SK-N-SH (cell line): Measurements from ENCODE around the gene NRF1. TPM values are rescaled to one million over a fixed set of nuclear protein-coding genes. Genes with fewer than 3 reads are reported as not detected.

Experiments
- CTCF ChIA-PET: fragments of 300-600, 350-600 bp; formaldehyde crosslinking; extraction: SDS; loops from one replicate; lab custom pipeline; 2021; lab: Yijun Ruan, JAX
- POLR2A ChIA-PET: fragments of 350-600 bp; sonication (Branson Sonifier 250); formaldehyde crosslinking; extraction: SDS; loops from one replicate; lab custom pipeline; 2020; ENCODE audit warnings: antibody characterized with exemption, inconsistent platforms; lab: Yijun Ruan, JAX
- DNase-seq: peaks from one replicate; pipeline ENCODE4 v3.0.0; 2012
- H2AFZ ChIP-seq: fragments of 200-600 bp; sonication (generic); 2 replicates; pipeline ENCODE4 v1.8.1; 2016; ENCODE audit warnings: antibody characterized with exemption, mild to moderate bottlenecking, low read depth
- H3F3A ChIP-seq: fragments of 200-600 bp; sonication (generic); replicated peaks from 2 replicates; pipeline ENCODE3; 2016; ENCODE audit warnings: antibody characterized with exemption, mild to moderate bottlenecking; ENCODE audit not compliant: insufficient read depth
- H3K27ac ChIP-seq, 2 experiments: fragments of 200-500 bp in 1 of 2; fragments of 200-600 bp in 1 of 2; sonication (Bioruptor generic) in 1 of 2; sonication (generic), shearing (Covaris generic) in 1 of 2; 2 replicates each; pipeline versions ENCODE4 v1.5.1 to v1.6.1; 2014 to 2016; ENCODE audit warnings: low read depth in 2 of 2, inconsistent platforms in 1 of 2, low read length in 1 of 2, mild to moderate bottlenecking in 1 of 2, mixed read lengths in 1 of 2
- H3K27me3 ChIP-seq: fragments of 200-600 bp; sonication (generic), shearing (Covaris generic); 2 replicates; pipeline ENCODE4 v1.6.1; 2016; ENCODE audit warnings: mixed run types; ENCODE audit not compliant: insufficient read depth
- H3K36me3 ChIP-seq, 2 experiments: fragments of 200-500 bp in 1 of 2; fragments of 200-600 bp in 1 of 2; sonication (Bioruptor generic) in 1 of 2; sonication (generic) in 1 of 2; replicated peaks in 1 of 2; 2 replicates each; pipeline versions ENCODE3 to v1.5.1; 2014 to 2016; ENCODE audit warnings: low read length in 1 of 2, mild to moderate bottlenecking in 1 of 2; ENCODE audit not compliant: insufficient read depth in 2 of 2, control insufficient read depth in 1 of 2
- H3K4me1 ChIP-seq, 2 experiments: fragments of 200-500 bp in 1 of 2; fragments of 200-600 bp in 1 of 2; sonication (Bioruptor generic) in 1 of 2; sonication (generic), shearing (Covaris generic) in 1 of 2; 2 replicates each; pipeline versions ENCODE4 v1.5.1 to v1.6.1; 2014 to 2016; ENCODE audit warnings: low read depth in 1 of 2, low read length in 1 of 2, mixed run types in 1 of 2; ENCODE audit not compliant: insufficient read depth in 2 of 2, control insufficient read depth in 1 of 2
- H3K4me2 ChIP-seq: fragments of 200-600 bp; sonication (generic), shearing (Covaris generic); 2 replicates; pipeline ENCODE4 v1.6.1; 2017; ENCODE audit warnings: mixed run types
- H3K4me3 ChIP-seq, 2 experiments: fragments of 200-500 bp in 1 of 2; fragments of 200-600 bp in 1 of 2; sonication (Bioruptor generic) in 1 of 2; sonication (generic), shearing (Covaris generic) in 1 of 2; 2 replicates each; pipeline versions ENCODE4 v1.5.1 to v1.8.1; 2014 to 2016; ENCODE audit warnings: low read depth in 2 of 2, inconsistent platforms in 1 of 2, low read length in 1 of 2, mild to moderate bottlenecking in 1 of 2, mixed read lengths in 1 of 2, moderate library complexity in 1 of 2
- H3K79me2 ChIP-seq: fragments of 200-600 bp; sonication (generic); 2 replicates; pipeline ENCODE4 v1.8.1; 2017; ENCODE audit warnings: mild to moderate bottlenecking; ENCODE audit not compliant: insufficient read depth
- H3K9ac ChIP-seq: fragments of 200-600 bp; sonication (generic); 2 replicates; pipeline ENCODE4 v1.6.1; 2017; ENCODE audit warnings: mixed run types
- H3K9me2 ChIP-seq: fragments of 200-600 bp; sonication (generic); 2 replicates; pipeline ENCODE4 v1.6.1; 2017; ENCODE audit warnings: mixed run types
- H3K9me3 ChIP-seq: fragments of 200-600 bp; sonication (generic); 2 replicates; pipeline ENCODE4 v1.6.1; 2017; ENCODE audit warnings: mixed run types, mild to moderate bottlenecking, moderate library complexity
- H4K20me1 ChIP-seq: fragments of 200-600 bp; sonication (generic); 2 replicates; pipeline ENCODE4 v1.6.1; 2017; ENCODE audit warnings: mild to moderate bottlenecking, mixed run types; ENCODE audit not compliant: insufficient read depth
- CHD2 ChIP-seq: fragments of 150-350 bp; IDR thresholded peaks from 2 replicates; pipeline ENCODE4 v1.6.1; 2018; ENCODE audit warnings: low read length; ENCODE audit not compliant: partially characterized antibody
- EP300 ChIP-seq, 2 experiments: IDR thresholded peaks; 2 replicates each; pipeline versions ENCODE4 v1.4.0 to v1.6.1; 2012; ENCODE audit warnings: borderline replicate concordance in 1 of 2, low read depth in 1 of 2, low read length in 1 of 2
- FOSL2 ChIP-seq: IDR thresholded peaks from 2 replicates; pipeline ENCODE4 v1.4.0; 2012; ENCODE audit warnings: low read depth, mild to moderate bottlenecking, moderate library complexity, borderline replicate concordance
- FOXM1 ChIP-seq: IDR thresholded peaks from 2 replicates; pipeline ENCODE4 v1.4.0; 2012; ENCODE audit warnings: low read depth, mild to moderate bottlenecking
- JUND ChIP-seq: IDR thresholded peaks from 2 replicates; pipeline ENCODE4 v1.4.0; 2012
- PBX3 ChIP-seq: IDR thresholded peaks from 2 replicates; pipeline ENCODE4; 2012
- RCOR1 ChIP-seq: fragments of 150-350 bp; IDR thresholded peaks from 2 replicates; pipeline ENCODE4 v1.6.1; 2017; ENCODE audit warnings: antibody characterized with exemption, low read length
- RFX5 ChIP-seq: IDR thresholded peaks from 2 replicates; pipeline ENCODE4 v1.6.1; 2012; ENCODE audit warnings: mild to moderate bottlenecking, improper control_type of control experiment, low read length
- WGBS: methylation state at CpG from one replicate; pipeline ENCODE4 v1.1.6; 2017; ENCODE audit warnings: low lambda C conversion rate; 5-methylcytosine and 5-hydroxymethylcytosine counted together
- polyA plus RNA-seq, 3 experiments: library from polyadenylated mRNA; depleted of rRNA; stranded (reverse); fragments of >200 nt; gene quantifications; 2 replicates each; pipeline ENCODE4 v1.2.3, GENCODE V29; 2012
- TF ChIP-seq, protein P1 (sequence below): fragments of 150-350 bp; IDR thresholded peaks from 2 replicates; pipeline ENCODE4 v1.6.1; 2017; ENCODE audit warnings: antibody characterized with exemption, low read length, low read depth, borderline replicate concordance

NRF1 gene
- polyA plus RNA-seq, 1 of the 3 experiments (the other 2 are of a cell fraction) = 10.9 TPM

DNA sequence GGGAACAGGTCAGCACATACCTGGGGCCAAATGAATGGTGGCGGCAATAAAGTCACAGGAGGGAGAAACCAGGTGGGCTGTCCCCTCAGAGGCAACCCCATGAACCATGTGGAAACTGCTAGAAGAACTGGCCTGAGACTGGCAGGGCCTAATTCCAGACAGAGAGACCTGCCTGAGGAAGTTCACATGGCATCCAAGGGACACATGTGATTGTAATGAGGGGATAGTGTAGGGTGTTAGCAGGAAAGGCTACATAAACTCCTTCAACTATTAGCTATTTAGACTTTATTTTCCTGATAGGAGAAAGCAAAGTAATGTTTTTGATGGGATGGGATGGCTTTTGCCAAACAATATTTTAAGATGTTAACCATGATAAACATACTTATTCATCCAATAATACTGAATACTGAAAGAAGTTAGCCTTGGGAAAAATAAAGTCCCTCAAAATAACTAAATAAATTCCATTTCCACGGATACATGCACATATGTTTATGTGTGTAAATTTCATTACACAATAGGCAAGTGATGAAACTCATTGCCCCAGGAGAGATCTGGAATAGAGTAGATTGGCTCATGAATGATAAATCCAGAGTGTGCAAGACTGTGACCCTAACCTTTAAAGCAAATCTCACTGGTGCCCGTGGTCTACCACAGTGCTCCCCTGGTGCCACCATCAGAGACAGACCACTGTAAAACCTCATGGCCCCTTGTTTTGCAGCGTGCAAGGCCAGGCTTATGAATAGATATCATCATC, 137.0 kb downstream of the NRF1 start:
- ChIA-PET POLR2A (no interaction called here), CTCF (no interaction called here)
- Histone ChIP-seq H3K4me3 (no peak overlapping the region), H3K27ac (peak overlapping the region in 1 of 2 experiments; percentile 98; a peak in 2 of 4 replicates), H3K4me2 (no peak overlapping the region), H3K4me1 (peaks cover 0 to 55% of the 10 kb centered on the region in 2 experiments; a peak in 2 of 4 replicates), H2AFZ (no peak overlapping the region), H3K9me2 (no peaks in the 10 kb centered on the region), H3K36me3 (peaks cover 4 to 8% of the 10 kb centered on the region in 2 experiments), H4K20me1 (no peaks in the 10 kb centered on the region), H3K79me2 (no peaks in the 10 kb centered on the region), H3K9me3 (no peaks in the 10 kb centered on the region), H3K27me3 (no peaks in the 10 kb centered on the region), H3K9ac (no peak overlapping the region), H3F3A (peaks cover 5% of the 10 kb centered on the region)
- TF ChIP-seq CHD2 (peak; percentile 46), JUND (no peak), EP300 (IDR thresholded peaks at IDR 0.05; ENCODE audit: borderline replicate concordance in 1 of 2, low read depth in 1 of 2, low read length in 1 of 2) (peak in 1 of 2 experiments; percentile 73; a peak in 1 of 4 replicates), FOXM1 (no peak), RFX5 (no peak), PBX3 (no peak), RCOR1 (0 out of 2 replicates have a peak, but pooled peaks have one; percentile 57)
- TF ChIP-seq, protein P1, sequence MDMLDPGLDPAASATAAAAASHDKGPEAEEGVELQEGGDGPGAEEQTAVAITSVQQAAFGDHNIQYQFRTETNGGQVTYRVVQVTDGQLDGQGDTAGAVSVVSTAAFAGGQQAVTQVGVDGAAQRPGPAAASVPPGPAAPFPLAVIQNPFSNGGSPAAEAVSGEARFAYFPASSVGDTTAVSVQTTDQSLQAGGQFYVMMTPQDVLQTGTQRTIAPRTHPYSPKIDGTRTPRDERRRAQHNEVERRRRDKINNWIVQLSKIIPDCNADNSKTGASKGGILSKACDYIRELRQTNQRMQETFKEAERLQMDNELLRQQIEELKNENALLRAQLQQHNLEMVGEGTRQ = no peak
- 68% methylated on average over 4 of the region's 4 CpGs for WGBS
- DNase-seq = peak; percentile 52

GRCh38 chr7:129750091-129750490, 138.6 kb downstream of the NRF1 start:
- H3F3A ChIP-seq = peaks cover 8% of the 10 kb centered on the region
- H3K36me3 ChIP-seq = peaks cover 7 to 9% of the 10 kb centered on the region in 2 experiments
- no peaks in the 10 kb centered on the region for H3K9me3 ChIP-seq
- H4K20me1 ChIP-seq = no peaks in the 10 kb centered on the region
- peaks cover 0 to 54% of the 10 kb centered on the region in 2 experiments; a peak in 2 of 4 replicates for H3K4me1 ChIP-seq
- no peak overlapping the region for H3K4me2 ChIP-seq
- DNase-seq = no peak
- 98% methylated on average over 7 of the region's 7 CpGs for WGBS
- H3K79me2 ChIP-seq = no peaks in the 10 kb centered on the region
- TF ChIP-seq FOSL2 = no peak
- TF ChIP-seq CHD2 = no peak
- no peak overlapping the region; a peak in 1 of 4 replicates for H3K27ac ChIP-seq
- H3K9ac ChIP-seq = no peak overlapping the region
- H3K4me3 ChIP-seq = no peak overlapping the region
- no peak overlapping the region for H2AFZ ChIP-seq
- H3K27me3 ChIP-seq = no peaks in the 10 kb centered on the region
- POLR2A ChIA-PET = no interaction called here
- no peaks in the 10 kb centered on the region for H3K9me2 ChIP-seq
- CTCF ChIA-PET = no interaction called here
